Keratinocyte (primary cell): ENCODE data around the gene CACNA1I. TPM values are rescaled to one million over a fixed set of nuclear protein-coding genes. Genes with fewer than 3 reads are reported as not detected.

Experiments
- DNase-seq: peaks from one replicate; pipeline ENCODE4 v3.0.0-alpha.2; 2011; ENCODE audit warnings: low read depth, missing footprints, low spot score
- FAIRE-seq: peaks from 2 replicates; lab custom pipeline; 2011; peaks lifted over from hg19 to GRCh38; lab: Jason Lieb, UNC
- H2AFZ ChIP-seq: 2 replicates; pipeline ENCODE4 v1.6.0; 2012; ENCODE audit warnings: low read length, control low read depth, inconsistent platforms; ENCODE audit not compliant: control insufficient read depth
- H3K27ac ChIP-seq: 2 replicates; pipeline ENCODE4 v1.5.1; 2011; ENCODE audit warnings: low read length; ENCODE audit not compliant: control insufficient read depth, insufficient read depth
- H3K27me3 ChIP-seq: 3 replicates; pipeline ENCODE4 v1.6.0; 2011; ENCODE audit warnings: low read length; ENCODE audit not compliant: control insufficient read depth, insufficient read depth; ENCODE audit errors: extremely low read depth
- H3K36me3 ChIP-seq, 2 experiments: 2 replicates in 1 of 2; 3 replicates in 1 of 2; pipeline ENCODE4 v1.5.1; 2011; ENCODE audit warnings: low read length in 2 of 2, mild to moderate bottlenecking in 1 of 2; ENCODE audit not compliant: control insufficient read depth in 2 of 2, insufficient read depth in 2 of 2; ENCODE audit errors: extremely low read depth in 1 of 2
- H3K4me1 ChIP-seq: 3 replicates; pipeline ENCODE4 v1.5.1; 2011; ENCODE audit warnings: low read length; ENCODE audit not compliant: control insufficient read depth, insufficient read depth; ENCODE audit errors: extremely low read depth
- H3K4me2 ChIP-seq: 3 replicates; pipeline ENCODE4 v1.6.0; 2011; ENCODE audit warnings: low read depth, low read length; ENCODE audit not compliant: control insufficient read depth, insufficient read depth; ENCODE audit errors: extremely low read depth
- H3K4me3 ChIP-seq, 3 experiments: fragments of 200-600 bp in 1 of 3; sonication (generic) in 1 of 3; 2 replicates in 2 of 3; 3 replicates in 1 of 3; pipeline ENCODE4 v1.5.1; 2011 to 2016; ENCODE audit warnings: low read length in 3 of 3, mild to moderate bottlenecking in 3 of 3, control low read depth in 2 of 3, inconsistent platforms in 1 of 3, low read depth in 1 of 3, mixed read lengths in 1 of 3, mixed run types in 1 of 3, moderate library complexity in 1 of 3; ENCODE audit not compliant: control insufficient read depth in 2 of 3, insufficient read depth in 2 of 3; ENCODE audit errors: extremely low read depth in 1 of 3
- H3K79me2 ChIP-seq: 2 replicates; pipeline ENCODE4 v1.6.0; 2012; ENCODE audit warnings: low read length; ENCODE audit not compliant: control insufficient read depth, insufficient read depth
- H3K9ac ChIP-seq: 3 replicates; pipeline ENCODE4 v1.6.0; 2011; ENCODE audit warnings: low read length; ENCODE audit not compliant: control insufficient read depth, insufficient read depth; ENCODE audit errors: extremely low read depth
- H3K9me1 ChIP-seq: 3 replicates; pipeline ENCODE4 v1.6.0; 2011; ENCODE audit warnings: low read length; ENCODE audit not compliant: control insufficient read depth, insufficient read depth; ENCODE audit errors: extremely low read depth
- H3K9me3 ChIP-seq: 2 replicates; pipeline ENCODE4 v1.5.1; 2012; ENCODE audit warnings: low read depth, low read length; ENCODE audit not compliant: control insufficient read depth
- H4K20me1 ChIP-seq: 3 replicates; pipeline ENCODE4 v1.6.0; 2011; ENCODE audit warnings: low read length; ENCODE audit not compliant: control insufficient read depth, insufficient read depth; ENCODE audit errors: extremely low read depth
- CTCF ChIP-seq, 3 experiments: IDR thresholded peaks in 1 of 3; conservative IDR thresholded peaks in 1 of 3; optimal IDR thresholded peaks in 1 of 3; 2 replicates in 2 of 3; 3 replicates in 1 of 3; pipeline versions ENCODE3 to v1.5.1; 2011; ENCODE audit warnings: low read length in 3 of 3, mild to moderate bottlenecking in 3 of 3, moderate library complexity in 2 of 3, control low read depth in 1 of 3, inconsistent platforms in 1 of 3; ENCODE audit not compliant: insufficient read depth in 2 of 3; ENCODE audit errors: extremely low read depth in 1 of 3
- EZH2 ChIP-seq: IDR thresholded peaks from one replicate; pipeline ENCODE4 v1.6.1; 2012; ENCODE audit warnings: inconsistent platforms, mild to moderate bottlenecking, low read length, moderate library complexity
- dilution Hi-C: fragments of 300-500 bp; cut with MboI; formaldehyde crosslinking; loops from one replicate; pipeline ENCODE4 v1.7.0; 2020; ENCODE audit warnings: low sequenced_read_pairs; ENCODE audit not compliant: extremely low pct_ligation_motif_present
- polyA plus RNA-seq, 5 experiments: library from polyadenylated mRNA; depleted of rRNA in 3 of 5; stranded (reverse) in 3 of 5; stranded (forward) in 1 of 5; unstranded in 1 of 5; fragments of >200 nt; gene quantifications; 1 replicate in 1 of 5; 2 replicates in 3 of 5; 3 replicates in 1 of 5; pipeline versions ENCODE4 v1.2.1 to v1.2.3, GENCODE V29; 2011 to 2012; ENCODE audit warnings: missing spikeins in 2 of 5, low read depth in 1 of 5, low replicate concordance in 1 of 5

The CACNA1I gene
- polyA plus RNA-seq, 1 donor (not counting 4 experiments of a cell fraction or from before 2014, with no cell fraction given), result not detected

- no peak for DNase-seq
- H3K9me3 ChIP-seq, result no peaks in the 10 kb centered on the region
- H3K4me3 ChIP-seq, result no peak overlapping the region
- FAIRE-seq, result no peak
- no peaks in the 10 kb centered on the region for H4K20me1 ChIP-seq
- H3K4me1 ChIP-seq, result peaks cover 10% of the 10 kb centered on the region
- H3K9me1 ChIP-seq, result no peaks in the 10 kb centered on the region
- peaks cover 7% of the 10 kb centered on the region for H3K79me2 ChIP-seq
- H3K36me3 ChIP-seq, result no peaks in the 10 kb centered on the region
- H3K27me3 ChIP-seq, result no peaks in the 10 kb centered on the region
- H3K4me2 ChIP-seq, result no peak overlapping the region
- dilution Hi-C loops, result no loop called here
- H3K27ac ChIP-seq, result no peak overlapping the region
- no peak overlapping the region for H2AFZ ChIP-seq
- TF ChIP-seq CTCF (optimal IDR thresholded peaks at IDR 0.05 in 1 of 3, IDR thresholded peaks at IDR 0.05 in 1 of 3, conservative IDR thresholded peaks at IDR 0.05 in 1 of 3; ENCODE audit: extremely low read depth in 1 of 3, insufficient read depth in 2 of 3, low read length in 3 of 3), result no peak
- no peak for TF ChIP-seq EZH2
- no peak overlapping the region for H3K9ac ChIP-seq
These were observed 33.8 kb upstream of the CACNA1I start for GRCh38 chr22:39536711-39537110.

DNA sequence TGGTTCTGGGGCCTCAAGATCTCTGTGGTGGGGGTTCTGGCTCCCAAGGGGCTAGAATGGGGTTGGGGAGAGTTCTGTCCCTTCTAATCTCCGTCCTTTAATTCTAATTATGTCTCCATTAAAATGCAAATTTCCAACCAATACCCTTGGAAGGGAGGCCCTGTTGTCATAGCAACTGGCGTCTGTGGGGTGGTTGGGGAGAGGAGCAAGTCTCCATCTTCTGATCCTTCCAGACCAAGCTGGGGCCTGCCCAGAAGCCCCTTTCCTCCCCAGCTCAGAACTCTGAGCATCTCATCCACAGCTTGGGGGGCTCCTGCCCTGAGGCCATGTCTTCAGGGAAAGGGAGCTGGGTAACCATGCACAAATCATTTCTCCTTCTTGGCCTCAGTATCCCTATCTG, 32.6 kb upstream of the CACNA1I start:
- FAIRE-seq, result no peak
- Histone ChIP-seq H3K36me3 (no peaks in the 10 kb centered on the region), H3K4me2 (no peak overlapping the region), H3K9me1 (no peaks in the 10 kb centered on the region), H3K79me2 (no peaks in the 10 kb centered on the region), H3K4me3 (no peak overlapping the region), H3K27me3 (no peaks in the 10 kb centered on the region), H3K9ac (no peak overlapping the region), H3K27ac (no peak overlapping the region), H2AFZ (no peak overlapping the region), H3K4me1 (peaks cover 7% of the 10 kb centered on the region), H3K9me3 (no peaks in the 10 kb centered on the region), H4K20me1 (no peaks in the 10 kb centered on the region)
- no peak for DNase-seq
- dilution Hi-C loops, result no loop called here
- TF ChIP-seq CTCF (optimal IDR thresholded peaks at IDR 0.05 in 1 of 3, IDR thresholded peaks at IDR 0.05 in 1 of 3, conservative IDR thresholded peaks at IDR 0.05 in 1 of 3; ENCODE audit: extremely low read depth in 1 of 3, insufficient read depth in 2 of 3, low read length in 3 of 3) (no peak), EZH2 (no peak)
